ENCODE measurements around the gene IL1RL1.

GRCh38 chr2:102297891-102298290, 13.5 kb upstream of the IL1RL1 start:
- TF ChIP-seq CTCF (IDR thresholded peaks at IDR 0.05) (no peak), POLR2A (IDR thresholded peaks at IDR 0.05; ENCODE audit: low read depth) (no peak), POLR2AphosphoS5 (IDR thresholded peaks at IDR 0.05) (no peak)

Measured in esophagus muscularis mucosa (tissue), 3 donors.